GM23338 (cell line): ENCODE results near the gene AOC3. TPM values are rescaled to one million over a fixed set of nuclear protein-coding genes. Genes with fewer than 3 reads are reported as not detected.

Source experiments
- ATAC-seq: fragments of 200-7000 bp; cut with Tn5 transposase; 3 replicates; pipeline ENCODE4 v1.9.1; 2020
- DNase-seq: peaks from one replicate; pipeline ENCODE4 v3.0.0-alpha.2; 2015; ENCODE audit warnings: low spot score
- H2AFZ ChIP-seq: fragments of 200-600 bp; sonication (generic); 2 replicates; pipeline ENCODE4 v1.8.0; 2016; ENCODE audit warnings: antibody characterized with exemption, mild to moderate bottlenecking, moderate library complexity
- H3F3A ChIP-seq: fragments of 200-600 bp; sonication (generic); replicated peaks from 2 replicates; pipeline ENCODE4 v1.8.0; 2017; ENCODE audit warnings: antibody characterized with exemption, mixed run types, low read depth
- H3K27ac ChIP-seq: fragments of 200-600 bp; sonication (generic); 2 replicates; pipeline ENCODE4 v1.6.1; 2016; ENCODE audit warnings: low read depth
- H3K27me3 ChIP-seq: fragments of 200-600 bp; sonication (generic); 2 replicates; pipeline ENCODE4 v1.8.0; 2016; ENCODE audit warnings: mild to moderate bottlenecking, mixed run types, moderate library complexity; ENCODE audit not compliant: insufficient read depth
- H3K36me3 ChIP-seq: fragments of 200-600 bp; sonication (generic); 2 replicates; pipeline ENCODE4 v1.8.0; 2016; ENCODE audit warnings: mild to moderate bottlenecking; ENCODE audit not compliant: insufficient read depth
- H3K4me1 ChIP-seq: fragments of 200-600 bp; sonication (generic); 2 replicates; pipeline ENCODE4 v1.8.0; 2016; ENCODE audit warnings: mild to moderate bottlenecking, moderate library complexity; ENCODE audit not compliant: insufficient read depth
- H3K4me2 ChIP-seq: fragments of 200-600 bp; sonication (generic); 2 replicates; pipeline ENCODE4 v1.7.1; 2017; ENCODE audit warnings: mixed run types
- H3K4me3 ChIP-seq: fragments of 200-600 bp; sonication (generic); 2 replicates; pipeline ENCODE4 v1.6.1; 2016; ENCODE audit warnings: mixed run types
- H3K79me2 ChIP-seq: fragments of 200-600 bp; sonication (generic); replicated peaks from 2 replicates; pipeline ENCODE4 v1.8.0; 2017; ENCODE audit warnings: mild to moderate bottlenecking; ENCODE audit not compliant: insufficient read depth
- H3K9me2 ChIP-seq: fragments of 200-600 bp; sonication (generic); 2 replicates; pipeline ENCODE4 v1.8.0; 2017; ENCODE audit not compliant: insufficient read depth
- H4K20me1 ChIP-seq: fragments of 200-600 bp; sonication (generic); replicated peaks from 2 replicates; pipeline ENCODE4 v1.8.0; 2017; ENCODE audit warnings: mild to moderate bottlenecking; ENCODE audit not compliant: insufficient read depth
- H3K27ac Mint-ChIP-seq: 2 replicates; pipeline ENCODE4 v1.8.0; 2020; ENCODE audit warnings: inconsistent platforms, mild to moderate bottlenecking, moderate library complexity, mixed read lengths
- H3K27me3 Mint-ChIP-seq: 3 replicates; pipeline ENCODE4 v1.8.0; 2022; ENCODE audit warnings: low read depth, mild to moderate bottlenecking, moderate library complexity, mixed read lengths, inconsistent platforms; ENCODE audit not compliant: insufficient read depth, poor library complexity
- H3K36me3 Mint-ChIP-seq: 3 replicates; pipeline ENCODE4 v1.8.0; 2021; ENCODE audit warnings: low read depth, mild to moderate bottlenecking, inconsistent platforms, moderate library complexity, mixed read lengths
- H3K4me1 Mint-ChIP-seq: 3 replicates; pipeline ENCODE4 v1.8.0; 2020; ENCODE audit warnings: mild to moderate bottlenecking, inconsistent platforms, mixed read lengths
- H3K4me3 Mint-ChIP-seq: 3 replicates; pipeline ENCODE4 v1.8.0; 2021; ENCODE audit warnings: moderate library complexity, mild to moderate bottlenecking, inconsistent platforms, mixed read lengths
- H3K9me3 Mint-ChIP-seq: 3 replicates; pipeline ENCODE4 v1.8.0; 2020; ENCODE audit warnings: moderate library complexity, mild to moderate bottlenecking, inconsistent platforms, mixed read lengths
- CREB1 ChIP-seq: fragments of 250-450 bp; sonication (Bioruptor Pico); IDR thresholded peaks from 2 replicates; pipeline ENCODE4 v1.5.0; 2020; ENCODE audit warnings: low read depth, mild to moderate bottlenecking, moderate library complexity
- CTCF ChIP-seq, 2 experiments: fragments of 200-600 bp in 1 of 2; sonication (generic) in 1 of 2; conservative IDR thresholded peaks; 2 replicates each; pipeline versions ENCODE4 v1.5.1 to v1.6.1; 2016 to 2017; ENCODE audit warnings: antibody characterized with exemption in 2 of 2, low read depth in 2 of 2, mild to moderate bottlenecking in 2 of 2, moderate library complexity in 1 of 2
- EZH2 ChIP-seq: fragments of 200-600 bp; sonication (generic); IDR thresholded peaks from one replicate; pipeline ENCODE4 v1.8.0; 2017; ENCODE audit warnings: antibody characterized with exemption, mild to moderate bottlenecking, low read depth; ENCODE audit not compliant: unreplicated experiment
- EZH2phosphoT487 ChIP-seq: fragments of 200-600 bp; sonication (generic); IDR thresholded peaks from one replicate; pipeline ENCODE4 v1.8.1; 2018; ENCODE audit warnings: antibody characterized with exemption; ENCODE audit not compliant: unreplicated experiment
- JUNB ChIP-seq: IDR thresholded peaks from one replicate; pipeline ENCODE4 v1.6.1; 2016; ENCODE audit warnings: antibody characterized with exemption; ENCODE audit not compliant: unreplicated experiment
- NANOG ChIP-seq: IDR thresholded peaks from 2 replicates; pipeline ENCODE4 v1.6.1; 2016; ENCODE audit warnings: antibody characterized with exemption, borderline replicate concordance
- POLR2AphosphoS5 ChIP-seq: IDR thresholded peaks from 2 replicates; pipeline ENCODE4 v1.6.1; 2016; ENCODE audit warnings: antibody characterized with exemption, low read depth
- STAT1 ChIP-seq: IDR thresholded peaks from one replicate; pipeline ENCODE4 v1.6.1; 2016; ENCODE audit warnings: antibody characterized with exemption; ENCODE audit not compliant: unreplicated experiment
- ZNF114 ChIP-seq: fragments of 250-450 bp; sonication (Bioruptor Pico); IDR thresholded peaks from 2 replicates; pipeline ENCODE4 v1.5.0; 2020; ENCODE audit warnings: mild to moderate bottlenecking, moderate library complexity
- ZNF331 ChIP-seq: fragments of 250-450 bp; sonication (Bioruptor Pico); IDR thresholded peaks from 2 replicates; pipeline ENCODE4 v1.5.0; 2020; ENCODE audit warnings: low read depth, mild to moderate bottlenecking, moderate library complexity
- polyA plus RNA-seq: library from polyadenylated mRNA; unstranded; fragments of >200 nt; fragmentation: Nextera tagmentation; extraction: Ambion mirVana; gene quantifications from 2 replicates; pipeline ENCODE4 v1.2.1, GENCODE V29; 2016
- total RNA-seq: library from RNA; depleted of rRNA; stranded (reverse); fragments of >200 nt; shearing (Covaris generic); gene quantifications from 2 replicates; pipeline ENCODE4 v1.2.3, GENCODE V29; 2014
- TF ChIP-seq, protein P1 (sequence below): IDR thresholded peaks from one replicate; pipeline ENCODE4 v1.6.1; 2018; ENCODE audit warnings: antibody characterized with exemption; ENCODE audit not compliant: unreplicated experiment
- TF ChIP-seq, protein P2 (sequence below): IDR thresholded peaks from 2 replicates; pipeline ENCODE4 v1.6.1; 2016; ENCODE audit warnings: antibody characterized with exemption
- TF ChIP-seq, protein P3 (sequence below): fragments of 250-450 bp; sonication (Bioruptor Pico); IDR thresholded peaks from 2 replicates; pipeline ENCODE4 v1.5.0; 2020; ENCODE audit warnings: mild to moderate bottlenecking, moderate library complexity

Gene AOC3
- total and polyA plus RNA-seq, 2 experiments from 2014 or later: 1.4 to 1.7 TPM

GRCh38 chr17:42814633-42815399, 36.2 kb upstream of the AOC3 start:
- ATAC-seq: no peak
- Histone ChIP-seq H3F3A (peaks cover 2% of the 10 kb centered on the region; the same call in 1 of the 2 replicates), H3K27ac (no peak overlapping the region), H3K79me2 (no peaks in the 10 kb centered on the region; the same call in 1 of the 2 replicates), H3K36me3 (peaks cover 22% of the 10 kb centered on the region), H3K4me1 (no peaks in the 10 kb centered on the region), H3K9me2 (no peaks in the 10 kb centered on the region), H3K4me3 (no peak overlapping the region), H2AFZ (no peak overlapping the region), H3K4me2 (no peak overlapping the region), H4K20me1 (peaks cover 15% of the 10 kb centered on the region), H3K27me3 (no peaks in the 10 kb centered on the region)
- Mint-ChIP-seq H3K4me1 (no peaks in the 10 kb centered on the region), H3K27me3 (no peaks in the 10 kb centered on the region), H3K36me3 (peaks cover 61% of the 10 kb centered on the region), H3K9me3 (no peaks in the 10 kb centered on the region), H3K4me3 (no peak overlapping the region), H3K27ac (no peak overlapping the region)
- no peak for DNase-seq
- TF ChIP-seq, protein P1, sequence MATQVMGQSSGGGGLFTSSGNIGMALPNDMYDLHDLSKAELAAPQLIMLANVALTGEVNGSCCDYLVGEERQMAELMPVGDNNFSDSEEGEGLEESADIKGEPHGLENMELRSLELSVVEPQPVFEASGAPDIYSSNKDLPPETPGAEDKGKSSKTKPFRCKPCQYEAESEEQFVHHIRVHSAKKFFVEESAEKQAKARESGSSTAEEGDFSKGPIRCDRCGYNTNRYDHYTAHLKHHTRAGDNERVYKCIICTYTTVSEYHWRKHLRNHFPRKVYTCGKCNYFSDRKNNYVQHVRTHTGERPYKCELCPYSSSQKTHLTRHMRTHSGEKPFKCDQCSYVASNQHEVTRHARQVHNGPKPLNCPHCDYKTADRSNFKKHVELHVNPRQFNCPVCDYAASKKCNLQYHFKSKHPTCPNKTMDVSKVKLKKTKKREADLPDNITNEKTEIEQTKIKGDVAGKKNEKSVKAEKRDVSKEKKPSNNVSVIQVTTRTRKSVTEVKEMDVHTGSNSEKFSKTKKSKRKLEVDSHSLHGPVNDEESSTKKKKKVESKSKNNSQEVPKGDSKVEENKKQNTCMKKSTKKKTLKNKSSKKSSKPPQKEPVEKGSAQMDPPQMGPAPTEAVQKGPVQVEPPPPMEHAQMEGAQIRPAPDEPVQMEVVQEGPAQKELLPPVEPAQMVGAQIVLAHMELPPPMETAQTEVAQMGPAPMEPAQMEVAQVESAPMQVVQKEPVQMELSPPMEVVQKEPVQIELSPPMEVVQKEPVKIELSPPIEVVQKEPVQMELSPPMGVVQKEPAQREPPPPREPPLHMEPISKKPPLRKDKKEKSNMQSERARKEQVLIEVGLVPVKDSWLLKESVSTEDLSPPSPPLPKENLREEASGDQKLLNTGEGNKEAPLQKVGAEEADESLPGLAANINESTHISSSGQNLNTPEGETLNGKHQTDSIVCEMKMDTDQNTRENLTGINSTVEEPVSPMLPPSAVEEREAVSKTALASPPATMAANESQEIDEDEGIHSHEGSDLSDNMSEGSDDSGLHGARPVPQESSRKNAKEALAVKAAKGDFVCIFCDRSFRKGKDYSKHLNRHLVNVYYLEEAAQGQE: no peak
- TF ChIP-seq POLR2AphosphoS5 (no peak), STAT1 (no peak), EZH2phosphoT487 (no peak), NANOG (no peak), CREB1 (CRISPR knock-in tag) (no peak), EZH2 (no peak), CTCF (conservative IDR thresholded peaks at IDR 0.05; ENCODE audit: low read depth in 2 of 2) (no peak), ZNF114 (CRISPR knock-in tag) (no peak), JUNB (no peak), ZNF331 (CRISPR knock-in tag) (no peak)
- TF ChIP-seq, protein P2, sequence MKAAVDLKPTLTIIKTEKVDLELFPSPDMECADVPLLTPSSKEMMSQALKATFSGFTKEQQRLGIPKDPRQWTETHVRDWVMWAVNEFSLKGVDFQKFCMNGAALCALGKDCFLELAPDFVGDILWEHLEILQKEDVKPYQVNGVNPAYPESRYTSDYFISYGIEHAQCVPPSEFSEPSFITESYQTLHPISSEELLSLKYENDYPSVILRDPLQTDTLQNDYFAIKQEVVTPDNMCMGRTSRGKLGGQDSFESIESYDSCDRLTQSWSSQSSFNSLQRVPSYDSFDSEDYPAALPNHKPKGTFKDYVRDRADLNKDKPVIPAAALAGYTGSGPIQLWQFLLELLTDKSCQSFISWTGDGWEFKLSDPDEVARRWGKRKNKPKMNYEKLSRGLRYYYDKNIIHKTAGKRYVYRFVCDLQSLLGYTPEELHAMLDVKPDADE: no peak
- TF ChIP-seq, protein P3, sequence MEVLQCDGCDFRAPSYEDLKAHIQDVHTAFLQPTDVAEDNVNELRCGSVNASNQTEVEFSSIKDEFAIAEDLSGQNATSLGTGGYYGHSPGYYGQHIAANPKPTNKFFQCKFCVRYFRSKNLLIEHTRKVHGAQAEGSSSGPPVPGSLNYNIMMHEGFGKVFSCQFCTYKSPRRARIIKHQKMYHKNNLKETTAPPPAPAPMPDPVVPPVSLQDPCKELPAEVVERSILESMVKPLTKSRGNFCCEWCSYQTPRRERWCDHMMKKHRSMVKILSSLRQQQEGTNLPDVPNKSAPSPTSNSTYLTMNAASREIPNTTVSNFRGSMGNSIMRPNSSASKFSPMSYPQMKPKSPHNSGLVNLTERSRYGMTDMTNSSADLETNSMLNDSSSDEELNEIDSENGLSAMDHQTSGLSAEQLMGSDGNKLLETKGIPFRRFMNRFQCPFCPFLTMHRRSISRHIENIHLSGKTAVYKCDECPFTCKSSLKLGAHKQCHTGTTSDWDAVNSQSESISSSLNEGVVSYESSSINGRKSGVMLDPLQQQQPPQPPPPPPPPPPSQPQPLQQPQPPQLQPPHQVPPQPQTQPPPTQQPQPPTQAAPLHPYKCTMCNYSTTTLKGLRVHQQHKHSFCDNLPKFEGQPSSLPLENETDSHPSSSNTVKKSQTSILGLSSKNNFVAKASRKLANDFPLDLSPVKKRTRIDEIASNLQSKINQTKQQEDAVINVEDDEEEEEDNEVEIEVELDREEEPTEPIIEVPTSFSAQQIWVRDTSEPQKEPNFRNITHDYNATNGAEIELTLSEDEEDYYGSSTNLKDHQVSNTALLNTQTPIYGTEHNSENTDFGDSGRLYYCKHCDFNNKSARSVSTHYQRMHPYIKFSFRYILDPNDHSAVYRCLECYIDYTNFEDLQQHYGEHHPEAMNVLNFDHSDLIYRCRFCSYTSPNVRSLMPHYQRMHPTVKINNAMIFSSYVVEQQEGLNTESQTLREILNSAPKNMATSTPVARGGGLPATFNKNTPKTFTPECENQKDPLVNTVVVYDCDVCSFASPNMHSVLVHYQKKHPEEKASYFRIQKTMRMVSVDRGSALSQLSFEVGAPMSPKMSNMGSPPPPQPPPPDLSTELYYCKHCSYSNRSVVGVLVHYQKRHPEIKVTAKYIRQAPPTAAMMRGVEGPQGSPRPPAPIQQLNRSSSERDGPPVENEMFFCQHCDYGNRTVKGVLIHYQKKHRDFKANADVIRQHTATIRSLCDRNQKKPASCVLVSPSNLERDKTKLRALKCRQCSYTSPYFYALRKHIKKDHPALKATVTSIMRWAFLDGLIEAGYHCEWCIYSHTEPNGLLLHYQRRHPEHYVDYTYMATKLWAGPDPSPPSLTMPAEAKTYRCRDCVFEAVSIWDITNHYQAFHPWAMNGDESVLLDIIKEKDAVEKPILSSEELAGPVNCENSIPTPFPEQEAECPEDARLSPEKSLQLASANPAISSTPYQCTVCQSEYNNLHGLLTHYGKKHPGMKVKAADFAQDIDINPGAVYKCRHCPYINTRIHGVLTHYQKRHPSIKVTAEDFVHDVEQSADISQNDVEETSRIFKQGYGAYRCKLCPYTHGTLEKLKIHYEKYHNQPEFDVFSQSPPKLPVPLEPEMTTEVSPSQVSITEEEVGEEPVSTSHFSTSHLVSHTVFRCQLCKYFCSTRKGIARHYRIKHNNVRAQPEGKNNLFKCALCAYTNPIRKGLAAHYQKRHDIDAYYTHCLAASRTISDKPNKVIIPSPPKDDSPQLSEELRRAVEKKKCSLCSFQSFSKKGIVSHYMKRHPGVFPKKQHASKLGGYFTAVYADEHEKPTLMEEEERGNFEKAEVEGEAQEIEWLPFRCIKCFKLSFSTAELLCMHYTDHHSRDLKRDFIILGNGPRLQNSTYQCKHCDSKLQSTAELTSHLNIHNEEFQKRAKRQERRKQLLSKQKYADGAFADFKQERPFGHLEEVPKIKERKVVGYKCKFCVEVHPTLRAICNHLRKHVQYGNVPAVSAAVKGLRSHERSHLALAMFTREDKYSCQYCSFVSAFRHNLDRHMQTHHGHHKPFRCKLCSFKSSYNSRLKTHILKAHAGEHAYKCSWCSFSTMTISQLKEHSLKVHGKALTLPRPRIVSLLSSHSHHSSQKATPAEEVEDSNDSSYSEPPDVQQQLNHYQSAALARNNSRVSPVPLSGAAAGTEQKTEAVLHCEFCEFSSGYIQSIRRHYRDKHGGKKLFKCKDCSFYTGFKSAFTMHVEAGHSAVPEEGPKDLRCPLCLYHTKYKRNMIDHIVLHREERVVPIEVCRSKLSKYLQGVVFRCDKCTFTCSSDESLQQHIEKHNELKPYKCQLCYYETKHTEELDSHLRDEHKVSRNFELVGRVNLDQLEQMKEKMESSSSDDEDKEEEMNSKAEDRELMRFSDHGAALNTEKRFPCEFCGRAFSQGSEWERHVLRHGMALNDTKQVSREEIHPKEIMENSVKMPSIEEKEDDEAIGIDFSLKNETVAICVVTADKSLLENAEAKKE (CRISPR knock-in tag): no peak
